H9 (cell line): ENCODE data around the gene MAP6. TPM values are rescaled to one million over a fixed set of nuclear protein-coding genes. Genes with fewer than 3 reads are reported as not detected.

Experiments used
- DNase-seq: peaks from one replicate; pipeline ENCODE4 v3.0.0-alpha.2; 2017
- H2AFZ ChIP-seq: one replicate; pipeline ENCODE4 v1.6.1; 2013; ENCODE audit warnings: mild to moderate bottlenecking, low read length, control low read depth, moderate library complexity
- H2AK5ac ChIP-seq: 2 replicates; pipeline ENCODE4 v1.6.1; 2013; ENCODE audit warnings: low read length, control low read depth, mixed read lengths; ENCODE audit not compliant: insufficient read length
- H2BK120ac ChIP-seq: one replicate; pipeline ENCODE4 v1.6.1; 2013; ENCODE audit warnings: low read depth, mild to moderate bottlenecking, low read length, control low read depth, inconsistent platforms; ENCODE audit not compliant: poor library complexity, severe bottlenecking
- H2BK12ac ChIP-seq: 2 replicates; pipeline ENCODE4 v1.6.1; 2013; ENCODE audit warnings: low read length, control low read depth, mixed read lengths, low read depth; ENCODE audit not compliant: insufficient read length
- H2BK15ac ChIP-seq: 2 replicates; pipeline ENCODE4 v1.6.1; 2013; ENCODE audit warnings: low read depth, low read length, control low read depth
- H2BK20ac ChIP-seq: one replicate; pipeline ENCODE4 v1.6.1; 2013; ENCODE audit warnings: low read depth, mild to moderate bottlenecking, low read length, control low read depth, inconsistent platforms; ENCODE audit not compliant: poor library complexity, severe bottlenecking
- H2BK5ac ChIP-seq: 2 replicates; pipeline ENCODE4 v1.6.1; 2013; ENCODE audit warnings: low read length, control low read depth, mixed read lengths; ENCODE audit not compliant: insufficient read length
- H3K14ac ChIP-seq: 2 replicates; pipeline ENCODE4 v1.6.1; 2013; ENCODE audit warnings: low read length, control low read depth; ENCODE audit not compliant: insufficient read depth
- H3K18ac ChIP-seq: 2 replicates; pipeline ENCODE4 v1.6.1; 2013; ENCODE audit warnings: low read depth, mild to moderate bottlenecking, mixed read lengths, low read length, control low read depth; ENCODE audit not compliant: insufficient read length
- H3K23ac ChIP-seq: 2 replicates; pipeline ENCODE4 v1.6.1; 2013; ENCODE audit warnings: low read length, control low read depth, mixed read lengths, low read depth; ENCODE audit not compliant: insufficient read length
- H3K23me2 ChIP-seq: 2 replicates; pipeline ENCODE4 v1.6.1; 2013; ENCODE audit warnings: low read depth, mild to moderate bottlenecking, mixed read lengths, low read length, control low read depth; ENCODE audit not compliant: insufficient read length, poor library complexity, severe bottlenecking
- H3K27ac ChIP-seq: 2 replicates; pipeline ENCODE4 v1.5.1; 2013; ENCODE audit warnings: low read length, control low read depth, mixed read lengths, low read depth; ENCODE audit not compliant: insufficient read length
- H3K27me3 ChIP-seq: 2 replicates; pipeline ENCODE4 v1.6.1; 2013; ENCODE audit warnings: low read length, control low read depth, inconsistent platforms; ENCODE audit not compliant: insufficient read depth
- H3K4ac ChIP-seq: 2 replicates; pipeline ENCODE4 v1.6.1; 2013; ENCODE audit warnings: low read depth, mild to moderate bottlenecking, control low read depth, inconsistent platforms, low read length, moderate library complexity
- H3K4me1 ChIP-seq: 2 replicates; pipeline ENCODE4 v1.6.1; 2013; ENCODE audit warnings: low read length, control low read depth, inconsistent platforms; ENCODE audit not compliant: insufficient read depth
- H3K4me2 ChIP-seq: 2 replicates; pipeline ENCODE4 v1.6.1; 2013; ENCODE audit warnings: low read length, control low read depth, mixed read lengths; ENCODE audit not compliant: insufficient read length, insufficient read depth
- H3K56ac ChIP-seq: 2 replicates; pipeline ENCODE4 v1.6.1; 2013; ENCODE audit warnings: low read depth, mild to moderate bottlenecking, mixed read lengths, low read length, control low read depth; ENCODE audit not compliant: insufficient read length
- H3K79me1 ChIP-seq: 2 replicates; pipeline ENCODE4 v1.6.1; 2013; ENCODE audit warnings: low read depth, mild to moderate bottlenecking, moderate library complexity, low read length, control low read depth, inconsistent platforms; ENCODE audit not compliant: insufficient read depth, poor library complexity, severe bottlenecking
- H3K79me2 ChIP-seq: 2 replicates; pipeline ENCODE4 v1.6.1; 2013; ENCODE audit warnings: low read length, control low read depth, inconsistent platforms; ENCODE audit not compliant: insufficient read depth
- H3K9ac ChIP-seq: 2 replicates; pipeline ENCODE4 v1.6.1; 2013; ENCODE audit warnings: low read length, control low read depth, mixed read lengths; ENCODE audit not compliant: insufficient read length; ENCODE audit errors: extremely low read depth
- H3K9me3 ChIP-seq: one replicate; pipeline ENCODE4 v1.6.1; 2013; ENCODE audit warnings: low read depth, low read length, inconsistent platforms; ENCODE audit not compliant: control insufficient read depth
- H3T11ph ChIP-seq: one replicate; pipeline ENCODE4 v1.6.1; 2013; ENCODE audit warnings: mild to moderate bottlenecking, low read length, control low read depth, inconsistent platforms
- H4K20me1 ChIP-seq: one replicate; pipeline ENCODE4 v1.6.1; 2013; ENCODE audit not compliant: control insufficient read depth, insufficient read length, insufficient read depth
- H4K5ac ChIP-seq: 2 replicates; pipeline ENCODE4 v1.6.1; 2013; ENCODE audit warnings: low read depth, mild to moderate bottlenecking, mixed read lengths, low read length, control low read depth; ENCODE audit not compliant: insufficient read length
- H4K8ac ChIP-seq: replicated peaks from 2 replicates; pipeline ENCODE4 v1.6.1; 2013; ENCODE audit warnings: low read length, control low read depth, mixed read lengths, low read depth; ENCODE audit not compliant: insufficient read length
- H4K91ac ChIP-seq: 2 replicates; pipeline ENCODE4 v1.6.1; 2013; ENCODE audit warnings: low read depth, mild to moderate bottlenecking, moderate library complexity, mixed read lengths, low read length, control low read depth; ENCODE audit not compliant: insufficient read length
- H3K27ac Mint-ChIP-seq, 3 experiments: 2 replicates in 2 of 3; 3 replicates in 1 of 3; pipeline ENCODE4 v1.8.0; 2020 to 2021; ENCODE audit warnings: mixed read lengths in 3 of 3, mild to moderate bottlenecking in 1 of 3, moderate library complexity in 1 of 3
- H3K27me3 Mint-ChIP-seq: 2 replicates; pipeline ENCODE4 v1.8.0; 2021; ENCODE audit warnings: low read depth, mild to moderate bottlenecking, moderate library complexity, mixed read lengths
- H3K36me3 Mint-ChIP-seq, 3 experiments: 2 replicates in 2 of 3; 3 replicates in 1 of 3; pipeline ENCODE4 v1.8.0; 2020 to 2021; ENCODE audit warnings: low read depth in 3 of 3, mixed read lengths in 3 of 3; ENCODE audit not compliant: insufficient read depth in 1 of 3
- H3K4me1 Mint-ChIP-seq, 2 experiments: 2 replicates each; pipeline ENCODE4 v1.8.0; 2020; ENCODE audit warnings: mixed read lengths in 2 of 2
- H3K4me3 Mint-ChIP-seq, 2 experiments: 2 replicates in 1 of 2; 3 replicates in 1 of 2; pipeline ENCODE4 v1.8.0; 2020 to 2021; ENCODE audit warnings: mild to moderate bottlenecking in 2 of 2, mixed read lengths in 2 of 2, moderate library complexity in 1 of 2
- H3K9me3 Mint-ChIP-seq, 2 experiments: 2 replicates in 1 of 2; 3 replicates in 1 of 2; pipeline ENCODE4 v1.8.0; 2020; ENCODE audit warnings: mild to moderate bottlenecking in 2 of 2, mixed read lengths in 2 of 2, moderate library complexity in 1 of 2
- WGBS: extraction: QIAGEN DNeasy Blood & Tissue Kit; methylation state at CpG from one replicate; pipeline ENCODE4 v1.1.7; 2013; ENCODE audit warnings: missing lambda C conversion rate, low lambda C conversion rate, mixed read lengths; ENCODE audit not compliant: insufficient read length; ENCODE audit errors: extremely low coverage; 5-methylcytosine and 5-hydroxymethylcytosine counted together
- total RNA-seq: library from RNA; stranded (reverse); gene quantifications from 2 replicates; pipeline ENCODE4 v1.2.1, GENCODE V29; 2021
- TF ChIP-seq, protein P1 (sequence below): fragments of 200-600 bp; sonication (generic); conservative IDR thresholded peaks from 3 replicates; pipeline ENCODE4 v1.8.0; 2021; ENCODE audit warnings: antibody characterized with exemption, mild to moderate bottlenecking

The MAP6 gene
- total RNA-seq, 1 experiment from 2014 or later: 0.77 TPM

GRCh38 chr11:75579841-75580240 is 89.0 kb downstream of the MAP6 start:
- Histone ChIP-seq H3K79me1 (no peaks in the 10 kb centered on the region), H3K23ac (no peak overlapping the region), H3K4me1 (no peaks in the 10 kb centered on the region; the same call in 1 of the 2 replicates), H3K18ac (no peak overlapping the region), H4K5ac (no peak overlapping the region), H3K4me2 (no peak overlapping the region), H2BK15ac (no peak overlapping the region), H3K23me2 (peaks cover 8% of the 10 kb centered on the region), H3K9me3 (no peaks in the 10 kb centered on the region), H3K4ac (no peak overlapping the region), H2BK120ac (no peak overlapping the region), H3T11ph (no peak overlapping the region), H4K8ac (no peak overlapping the region), H2BK20ac (no peak overlapping the region), H2AK5ac (no peak overlapping the region), H3K14ac (no peak overlapping the region), H3K9ac (no peak overlapping the region), H2BK5ac (no peak overlapping the region), H2AFZ (no peak overlapping the region), H4K91ac (no peak overlapping the region), H4K20me1 (no peaks in the 10 kb centered on the region), H2BK12ac (no peak overlapping the region), H3K27ac (no peak overlapping the region), H3K56ac (no peak overlapping the region), H3K27me3 (no peaks in the 10 kb centered on the region), H3K79me2 (no peaks in the 10 kb centered on the region)
- Mint-ChIP-seq H3K27ac (no peak overlapping the region), H3K4me1 (peaks cover 27 to 28% of the 10 kb centered on the region in 2 experiments), H3K36me3 (peaks cover 0 to 4% (median 0%) of the 10 kb centered on the region in 3 experiments; a peak in 2 of 7 replicates), H3K4me3 (no peak overlapping the region), H3K9me3 (no peaks in the 10 kb centered on the region), H3K27me3 (peaks cover 16% of the 10 kb centered on the region)
- WGBS: no CpG with 5 or more reads among the region's 1 CpG
- TF ChIP-seq, protein P1, sequence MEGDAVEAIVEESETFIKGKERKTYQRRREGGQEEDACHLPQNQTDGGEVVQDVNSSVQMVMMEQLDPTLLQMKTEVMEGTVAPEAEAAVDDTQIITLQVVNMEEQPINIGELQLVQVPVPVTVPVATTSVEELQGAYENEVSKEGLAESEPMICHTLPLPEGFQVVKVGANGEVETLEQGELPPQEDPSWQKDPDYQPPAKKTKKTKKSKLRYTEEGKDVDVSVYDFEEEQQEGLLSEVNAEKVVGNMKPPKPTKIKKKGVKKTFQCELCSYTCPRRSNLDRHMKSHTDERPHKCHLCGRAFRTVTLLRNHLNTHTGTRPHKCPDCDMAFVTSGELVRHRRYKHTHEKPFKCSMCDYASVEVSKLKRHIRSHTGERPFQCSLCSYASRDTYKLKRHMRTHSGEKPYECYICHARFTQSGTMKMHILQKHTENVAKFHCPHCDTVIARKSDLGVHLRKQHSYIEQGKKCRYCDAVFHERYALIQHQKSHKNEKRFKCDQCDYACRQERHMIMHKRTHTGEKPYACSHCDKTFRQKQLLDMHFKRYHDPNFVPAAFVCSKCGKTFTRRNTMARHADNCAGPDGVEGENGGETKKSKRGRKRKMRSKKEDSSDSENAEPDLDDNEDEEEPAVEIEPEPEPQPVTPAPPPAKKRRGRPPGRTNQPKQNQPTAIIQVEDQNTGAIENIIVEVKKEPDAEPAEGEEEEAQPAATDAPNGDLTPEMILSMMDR: no peak
- DNase-seq: no peak
